HG03039 (cell line): ENCODE results near the gene PCDHA1.

Experiments
- ATAC-seq: cut with Tn5 transposase; IDR thresholded peaks from one replicate; pipeline ENCODE4 v1.9.1; 2021; ENCODE audit warnings: mild to moderate bottlenecking, moderate library complexity; ENCODE audit not compliant: unreplicated experiment

The PCDHA1 gene

GRCh38 chr5:140916325-140916724, 130.4 kb downstream of the PCDHA1 start:
- no peak for ATAC-seq

- ATAC-seq = no peak
Measured at GRCh38 chr5:140923601-140924000, 137.7 kb downstream of the PCDHA1 start.

DNA sequence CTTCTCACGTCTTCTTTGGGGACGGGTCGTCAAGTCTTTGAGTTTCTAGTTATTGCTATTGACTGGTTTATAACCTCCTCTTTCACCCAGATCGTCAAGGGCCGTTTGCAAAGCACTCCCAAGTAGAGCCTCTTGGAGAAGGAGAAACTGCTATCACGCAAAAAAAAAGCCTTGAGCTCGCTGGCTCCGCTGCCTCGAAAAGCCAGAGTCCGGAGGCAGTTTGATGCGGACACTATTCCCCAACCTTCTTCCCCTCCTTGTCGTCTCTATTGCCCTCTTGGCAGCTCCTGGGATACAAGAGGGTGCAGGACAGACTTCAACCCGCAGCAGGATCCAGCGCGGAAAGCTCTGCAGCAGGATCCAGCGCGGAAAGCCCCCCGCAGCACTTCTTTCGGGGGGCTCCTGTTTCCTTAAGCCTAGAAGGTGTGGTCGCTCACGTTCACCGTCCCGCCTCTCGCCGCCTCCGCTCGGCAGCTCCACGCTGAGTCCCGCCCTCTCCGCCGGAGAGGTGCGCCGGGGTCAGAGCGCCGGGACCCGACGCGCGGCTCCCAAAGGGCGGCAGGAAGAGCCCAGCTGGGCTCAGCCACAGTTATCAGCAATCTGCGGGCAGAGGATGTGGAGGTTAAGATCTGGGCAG, 140.0 kb downstream of the PCDHA1 start, which contains the start of gene PCDHAC1:
TSS of gene PCDHAC1 (plus strand) at position 494 of the 637 bp plus-strand sequence. CDS start 594 bp downstream, outside the sequence.
- no peak for ATAC-seq

DNA sequence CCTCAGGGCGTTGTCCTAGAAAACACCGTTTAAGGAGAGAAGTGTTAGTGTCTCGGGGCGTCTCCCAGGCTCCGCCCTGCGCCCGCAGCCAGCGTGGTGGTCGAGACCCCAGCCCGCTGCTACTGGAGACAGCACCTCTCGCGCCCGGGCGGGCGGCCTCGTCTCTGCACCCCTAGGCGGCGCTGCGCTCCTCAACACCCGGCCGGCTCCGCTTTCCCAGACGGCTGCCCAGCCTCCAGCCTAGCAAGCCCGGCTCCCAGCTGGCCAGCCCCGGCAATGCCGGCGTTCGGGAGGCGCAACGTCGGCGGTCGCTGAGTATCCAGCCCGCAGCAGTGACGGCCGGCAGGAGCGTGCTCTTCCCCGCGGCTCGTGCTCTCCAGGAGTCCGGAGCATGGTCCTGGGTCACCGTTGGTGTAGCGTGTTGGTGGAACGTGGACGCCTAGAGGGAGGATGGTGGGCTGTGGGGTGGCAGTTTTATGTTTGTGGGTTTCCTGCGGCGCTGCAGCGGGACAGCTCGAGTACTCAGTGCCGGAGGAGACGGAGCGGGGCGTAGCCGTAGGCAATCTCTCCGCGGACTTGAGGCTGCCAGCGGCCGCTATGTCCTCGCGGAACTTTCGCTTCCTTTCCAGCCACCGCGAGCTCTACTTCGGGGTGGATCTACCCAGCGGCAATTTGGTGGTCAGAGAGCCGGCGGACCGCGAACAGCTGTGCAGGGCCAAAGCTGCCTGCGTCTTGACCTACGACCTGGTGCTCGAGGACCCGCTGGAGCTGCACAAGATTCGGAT, 140.7 kb downstream of the PCDHA1 start:
- no peak for ATAC-seq

GRCh38 chr5:140927228-140927573, 141.3 kb downstream of the PCDHA1 start:
- ATAC-seq = no peak

DNA sequence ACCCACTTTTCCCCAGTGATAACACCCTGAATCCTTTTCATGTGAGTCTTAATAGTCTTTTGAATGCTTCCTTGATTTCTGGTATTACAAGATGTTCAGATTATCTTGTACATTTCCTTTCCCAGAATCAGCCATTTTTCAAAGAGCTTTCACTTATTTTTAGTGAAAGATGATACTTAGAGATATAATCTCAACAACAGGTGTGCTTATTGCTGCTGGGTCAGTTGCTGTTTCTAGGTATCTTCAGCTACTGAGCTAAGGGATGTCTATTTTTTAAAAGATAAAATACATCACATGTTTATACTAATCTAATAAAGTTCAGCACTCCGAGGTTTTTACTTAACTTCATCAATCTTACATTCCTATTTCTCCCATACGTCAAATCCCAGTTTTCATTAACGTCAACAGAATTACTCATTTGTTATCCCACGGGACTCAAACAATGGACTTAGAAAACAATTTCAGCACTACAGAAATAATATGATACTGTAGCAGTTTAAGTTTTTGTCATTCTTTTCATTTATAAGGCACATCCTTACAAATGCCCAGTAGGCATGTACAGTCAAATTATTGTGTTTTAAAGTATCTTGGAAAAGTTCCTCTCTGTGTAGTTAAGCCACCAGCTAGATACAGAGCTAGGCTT, 149.1 kb downstream of the PCDHA1 start:
- ATAC-seq = no peak

- no peak for ATAC-seq
Measured at GRCh38 chr5:140946578-140946977, 160.6 kb downstream of the PCDHA1 start.

GRCh38 chr5:140951636-140952035, 165.7 kb downstream of the PCDHA1 start:
- no peak for ATAC-seq

GRCh38 chr5:140953234-140953633, 167.3 kb downstream of the PCDHA1 start:
- no peak for ATAC-seq

DNA sequence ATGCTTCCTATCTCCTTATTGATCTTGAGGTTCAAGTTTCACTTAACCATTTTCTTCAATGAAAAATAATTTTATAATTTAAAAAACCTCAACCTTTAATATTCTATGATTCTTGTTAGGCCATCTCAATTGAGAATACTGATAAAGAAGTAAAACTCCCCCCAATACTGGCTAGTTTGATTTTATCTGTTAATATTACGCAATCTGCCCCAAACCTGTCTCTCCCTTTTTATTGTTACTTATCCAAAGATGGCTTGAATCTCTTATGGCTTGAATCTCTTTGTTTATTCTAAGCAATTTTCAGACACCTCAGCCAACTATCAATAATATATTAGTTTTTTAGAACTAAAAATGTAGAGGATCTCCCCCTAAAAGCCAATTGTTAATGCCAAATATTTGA, 176.2 kb downstream of the PCDHA1 start:
- ATAC-seq = no peak

- no peak for ATAC-seq
Measured at GRCh38 chr5:140964356-140964755, 178.4 kb downstream of the PCDHA1 start.

DNA sequence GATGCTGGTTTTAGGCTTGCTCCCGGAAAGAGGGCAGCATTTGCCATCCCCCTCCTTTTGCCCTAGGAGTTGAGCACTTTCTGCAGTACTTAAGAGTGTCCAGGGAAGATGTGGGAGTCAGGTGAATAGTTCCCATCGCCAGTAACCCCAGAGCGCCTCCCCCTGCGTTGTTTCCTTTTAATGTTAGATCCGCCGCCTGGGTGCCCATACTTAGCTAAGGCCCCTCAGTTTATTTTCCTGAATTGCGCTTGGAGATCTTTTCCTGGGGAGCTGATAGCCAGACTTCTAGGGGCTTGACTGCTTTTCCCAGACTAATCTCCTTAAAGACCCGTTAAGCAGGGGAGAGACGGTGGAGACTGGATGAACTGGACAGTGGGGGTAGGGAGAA, 180.0 kb downstream of the PCDHA1 start:
- ATAC-seq = no peak

DNA sequence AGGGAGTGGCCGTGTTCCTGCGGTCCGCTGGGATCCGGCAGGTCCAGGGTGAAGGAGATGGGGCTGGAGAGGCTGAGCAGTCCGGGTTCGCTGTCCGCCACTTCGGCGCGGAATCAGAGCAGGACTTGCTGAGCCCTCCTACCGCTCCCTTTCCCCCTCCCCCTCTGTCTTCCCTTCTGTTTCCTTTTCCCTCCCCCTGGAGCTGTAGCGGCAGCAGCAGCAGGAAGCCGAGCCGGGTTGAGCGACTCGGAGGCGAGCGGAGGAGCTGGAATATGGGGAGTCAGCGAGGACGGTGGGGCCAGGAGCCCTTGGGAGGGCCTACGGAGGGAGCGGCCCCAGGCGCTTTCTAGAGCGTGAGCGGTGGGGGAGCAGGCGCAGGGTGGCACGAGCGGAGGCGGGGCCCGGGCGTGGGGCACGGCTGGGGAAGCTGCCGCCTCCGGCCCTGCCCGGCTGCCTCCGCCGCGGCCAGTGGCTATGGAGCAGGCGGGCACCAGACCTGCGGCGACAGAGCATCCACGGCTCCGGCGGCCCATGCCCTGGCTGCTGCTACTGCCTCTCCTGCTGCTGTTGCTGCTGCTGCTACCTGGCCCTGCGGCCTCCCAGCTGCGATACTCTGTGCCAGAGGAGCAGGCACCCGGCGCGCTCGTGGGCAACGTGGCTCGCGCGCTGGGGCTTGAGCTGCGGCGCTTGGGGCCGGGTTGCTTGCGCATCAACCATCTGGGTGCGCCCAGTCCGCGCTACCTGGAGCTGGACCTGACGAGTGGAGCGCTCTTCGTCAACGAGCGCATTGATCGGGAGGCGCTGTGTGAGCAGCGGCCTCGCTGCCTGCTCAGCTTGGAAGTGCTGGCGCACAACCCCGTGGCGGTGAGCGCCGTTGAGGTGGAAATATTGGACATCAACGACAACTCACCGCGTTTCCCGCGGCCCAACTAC, 180.6 kb downstream of the PCDHA1 start, which contains the start of gene PCDHAC2:
TSS of gene PCDHAC2 (plus strand) at position 184 of the 933 bp plus-strand sequence. CDS start at position 475, 291 bp downstream.
- no peak for ATAC-seq

GRCh38 chr5:140967226-140967893, 181.4 kb downstream of the PCDHA1 start:
- no peak for ATAC-seq

GRCh38 chr5:140969880-140970279, 183.9 kb downstream of the PCDHA1 start:
- ATAC-seq = no peak

GRCh38 chr5:140973550-140973949, 187.6 kb downstream of the PCDHA1 start:
- ATAC-seq = no peak

- no peak for ATAC-seq
Measured at GRCh38 chr5:140977003-140977402, 191.1 kb downstream of the PCDHA1 start.

GRCh38 chr5:140978260-140978659, 192.3 kb downstream of the PCDHA1 start:
- ATAC-seq = no peak

DNA sequence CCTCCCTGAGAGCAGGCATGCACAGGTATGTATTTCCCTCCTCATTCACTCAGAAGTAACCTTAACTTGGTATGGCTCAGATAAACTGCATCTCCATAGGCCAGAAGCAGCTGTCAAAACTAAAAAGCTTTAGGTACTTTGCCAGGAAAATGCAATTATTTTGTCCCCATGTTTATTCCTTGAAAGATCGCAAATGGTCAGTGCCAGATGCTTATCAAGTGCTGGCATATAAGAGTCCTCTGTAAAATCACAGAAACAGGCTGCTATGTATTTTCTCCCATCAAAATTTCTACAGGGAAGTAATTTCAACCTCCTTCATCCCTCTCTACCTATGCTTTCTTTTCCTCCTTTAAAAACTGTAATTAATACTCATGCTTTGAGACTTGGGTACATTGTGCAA, 193.0 kb downstream of the PCDHA1 start:
- ATAC-seq = no peak

DNA sequence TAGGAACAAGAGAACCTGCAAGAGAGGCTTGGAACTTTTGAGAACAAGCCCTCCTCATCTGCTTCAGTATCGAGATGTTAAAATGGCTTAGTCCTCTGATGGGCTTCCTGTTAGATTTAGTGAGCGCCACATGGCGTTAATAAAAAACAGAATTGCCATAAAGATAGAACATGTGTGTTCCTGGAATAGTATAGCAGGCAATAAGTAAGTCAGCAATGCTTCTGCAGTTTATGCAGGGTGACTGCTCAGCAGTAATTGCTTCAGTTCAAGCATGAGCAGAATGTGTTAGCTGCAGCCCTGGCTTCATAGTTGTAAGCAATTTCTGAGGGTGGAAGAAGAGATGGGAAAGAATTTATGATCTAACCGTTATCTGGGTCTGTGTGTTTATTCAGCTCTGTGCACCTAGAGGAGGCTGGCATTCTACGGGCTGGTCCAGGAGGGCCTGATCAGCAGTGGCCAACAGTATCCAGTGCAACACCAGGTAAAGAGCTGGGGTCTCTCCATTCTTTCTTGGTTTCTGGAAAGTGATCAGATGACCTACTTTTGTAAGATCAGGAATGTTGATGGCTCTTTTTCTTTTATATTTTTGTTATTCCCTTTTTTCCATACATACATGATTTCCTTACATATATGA, 196.3 kb downstream of the PCDHA1 start:
- ATAC-seq = no peak
